Cortex of kidney (tissue), 1 donor: ENCODE data around the gene IL20RA.
"Not testable (repeated sequence)": the region's sequence is repeated elsewhere in the genome, so short reads cannot be mapped to it uniquely, and the experiment has no call there.

Experiments used
- DNase-seq: peaks from one replicate; lab custom pipeline; 2025; lab: John Stamatoyannopoulos, UW

The IL20RA gene

GRCh38 chr6:136971609-136972008, 73.2 kb downstream of the IL20RA start:
- DNase-seq = no peak

GRCh38 chr6:136969930-136970329, 74.8 kb downstream of the IL20RA start:
- DNase-seq = no peak

- no peak for DNase-seq
Measured at GRCh38 chr6:136969433-136969832, 75.3 kb downstream of the IL20RA start.

- no peak for DNase-seq
Measured at GRCh38 chr6:136968837-136969236, 75.9 kb downstream of the IL20RA start.

GRCh38 chr6:136967876-136968752, 76.7 kb downstream of the IL20RA start:
- no peak for DNase-seq

- no peak for DNase-seq
Measured at GRCh38 chr6:136964398-136964797, 80.4 kb downstream of the IL20RA start.

GRCh38 chr6:136963259-136963658, 81.5 kb downstream of the IL20RA start:
- no peak for DNase-seq

- DNase-seq = no peak
Measured at GRCh38 chr6:136962661-136963060, 82.1 kb downstream of the IL20RA start.

GRCh38 chr6:136961848-136962247, 82.9 kb downstream of the IL20RA start:
- DNase-seq = no peak

- DNase-seq = no peak
Measured at GRCh38 chr6:136960781-136961180, 84.0 kb downstream of the IL20RA start.

GRCh38 chr6:136959935-136960334, 84.8 kb downstream of the IL20RA start:
- DNase-seq = not testable (repeated sequence)

- DNase-seq = no peak
Measured at GRCh38 chr6:136959471-136959891, 85.3 kb downstream of the IL20RA start.

GRCh38 chr6:136958168-136958567, 86.6 kb downstream of the IL20RA start:
- no peak for DNase-seq

- no peak for DNase-seq
Measured at GRCh38 chr6:136956590-136957544, 87.9 kb downstream of the IL20RA start.

GRCh38 chr6:136955123-136955522, 89.6 kb downstream of the IL20RA start:
- DNase-seq = no peak

- no peak for DNase-seq
Measured at GRCh38 chr6:136952714-136953260, 92.0 kb downstream of the IL20RA start.

- no peak for DNase-seq
Measured at GRCh38 chr6:136950436-136951126, 94.2 kb downstream of the IL20RA start.
